Hepatic stellate cell (primary cell): ENCODE measurements around the gene DSC2.
"Not testable (repeated sequence)": the region's sequence is repeated elsewhere in the genome, so short reads cannot be mapped to it uniquely, and the experiment has no call there.

Source experiments
- DNase-seq: peaks from one replicate; pipeline ENCODE4 v3.0.0; 2011; ENCODE audit warnings: low spot score

Gene DSC2

GRCh38 chr18:31102025-31102684 is at the start of gene DSC2:
DSC2 (minus strand) TSS chr18:31102421; CDS start chr18:31101971, 450 bp downstream.
- no peak for DNase-seq

- DNase-seq, result no peak
These were observed 47.1 kb upstream of the DSC2 start for GRCh38 chr18:31149351-31149750.

DNA sequence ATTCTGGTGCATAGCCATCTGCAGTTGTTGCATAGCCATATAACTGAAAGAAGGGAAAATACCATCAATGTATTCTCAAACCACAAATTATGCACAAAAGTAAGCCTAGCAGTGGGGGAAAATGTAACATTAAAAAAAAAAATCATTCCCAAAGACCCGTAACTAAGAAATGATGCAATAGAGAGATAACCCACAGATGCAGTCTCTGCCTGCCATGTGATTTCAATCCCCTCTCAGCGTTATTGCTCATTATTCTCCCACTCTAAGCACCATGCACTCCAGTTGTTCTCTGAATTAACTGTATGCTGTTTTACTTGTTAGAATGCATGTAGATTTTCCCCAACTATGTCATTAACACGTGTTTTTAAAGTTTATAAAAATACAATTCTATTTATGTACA is 46.4 kb upstream of the DSC2 start:
- DNase-seq, result no peak

GRCh38 chr18:31146809-31147208 is 44.6 kb upstream of the DSC2 start:
- no peak for DNase-seq

GRCh38 chr18:31143025-31143424 is 40.8 kb upstream of the DSC2 start:
- DNase-seq, result no peak

DNA sequence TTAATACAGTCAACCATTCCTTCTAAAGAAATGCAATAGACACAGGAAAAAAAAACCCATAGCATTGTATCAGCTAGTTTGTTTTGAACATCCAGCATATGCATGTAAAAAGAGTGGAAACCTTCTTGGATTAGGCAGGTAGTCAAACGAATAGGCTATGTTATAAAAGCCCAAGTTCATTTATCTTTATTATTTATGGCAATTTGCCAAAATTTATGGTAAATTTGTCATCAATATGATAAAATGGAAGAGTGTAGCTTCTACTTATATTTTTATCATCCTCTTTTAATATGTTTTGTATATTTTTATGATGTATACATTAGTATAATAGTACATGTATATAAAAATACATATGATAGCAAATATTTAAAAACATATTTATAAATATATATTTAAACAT is 36.5 kb upstream of the DSC2 start:
- no peak for DNase-seq

- DNase-seq, result no peak
These were observed 32.8 kb upstream of the DSC2 start for GRCh38 chr18:31134988-31135529.

DNA sequence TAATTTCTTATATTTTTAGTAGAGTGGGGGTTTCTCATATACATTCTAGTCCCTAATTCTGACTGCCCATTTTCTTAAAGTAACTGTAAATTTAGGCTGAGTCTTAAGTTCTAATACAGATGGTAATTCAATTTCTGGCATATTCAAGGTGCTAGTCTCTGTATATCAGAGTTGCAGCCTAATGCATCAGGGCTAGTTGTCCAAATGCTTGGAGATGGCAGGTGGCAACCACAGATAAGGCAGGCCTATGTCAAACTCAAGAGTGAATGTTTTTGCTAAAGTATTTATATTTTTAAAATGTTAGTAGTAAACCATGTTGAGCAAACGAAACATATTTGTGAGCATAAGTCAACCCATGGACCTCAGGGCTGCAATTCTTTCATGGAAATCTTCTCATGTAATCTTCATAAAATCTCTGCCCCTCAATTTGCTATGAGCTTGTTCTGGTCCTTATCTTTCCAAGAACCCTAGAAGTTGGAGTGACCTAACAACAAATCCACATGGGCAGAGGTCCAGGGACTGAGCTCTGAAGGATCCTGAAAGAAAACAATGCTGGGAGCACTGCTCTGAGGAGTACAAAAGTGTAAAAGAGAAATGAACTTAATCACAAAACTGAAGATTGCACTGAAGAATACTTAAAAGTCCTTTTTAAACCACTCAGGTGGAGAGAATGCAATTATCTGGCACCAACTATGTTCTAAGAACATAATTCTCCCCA is 27.3 kb upstream of the DSC2 start:
- no peak for DNase-seq

- no peak for DNase-seq
These were observed 23.7 kb upstream of the DSC2 start for GRCh38 chr18:31125878-31126277.

DNA sequence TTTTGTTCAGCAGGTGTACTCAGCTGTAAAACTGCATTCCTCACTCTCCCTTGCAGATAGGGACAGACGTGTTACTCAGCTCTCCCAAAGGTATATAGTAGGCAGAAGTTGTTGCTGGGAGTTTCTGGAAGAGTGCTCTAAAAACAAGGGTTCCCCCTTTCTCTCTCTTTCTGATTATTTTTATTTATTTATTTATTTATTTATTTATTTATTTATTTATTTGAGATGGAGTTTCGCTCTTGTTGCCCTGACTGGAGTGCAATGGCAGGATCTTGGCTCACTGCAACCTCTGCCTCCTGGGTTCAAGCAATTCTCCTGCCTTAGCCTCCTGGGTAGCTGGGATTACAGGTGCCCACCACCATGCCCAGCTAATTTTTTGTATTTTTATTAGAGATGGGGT is 20.9 kb upstream of the DSC2 start:
- not testable (repeated sequence) for DNase-seq

- no peak for DNase-seq
These were observed 18.4 kb upstream of the DSC2 start for GRCh38 chr18:31120594-31120993.

GRCh38 chr18:31116853-31117595 is 14.8 kb upstream of the DSC2 start:
- DNase-seq, result no peak

DNA sequence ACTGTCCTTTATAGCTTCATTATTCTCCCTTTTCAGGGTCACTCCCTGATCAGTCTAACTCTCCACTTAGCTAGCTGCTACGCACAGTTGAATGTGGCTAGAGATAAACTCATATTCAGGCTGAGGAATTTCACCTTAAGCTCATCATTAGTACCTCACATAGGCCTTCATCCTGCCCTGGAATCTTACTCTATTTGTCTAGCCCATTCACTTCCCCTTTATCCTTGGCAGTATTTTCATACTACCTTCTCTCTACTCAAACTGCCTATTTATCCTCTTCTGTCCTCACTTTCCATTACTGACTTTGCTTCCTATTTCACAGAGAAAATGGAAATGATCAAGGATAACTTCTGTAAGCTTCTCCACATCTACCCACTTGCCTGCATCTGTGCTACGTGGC is 10.6 kb upstream of the DSC2 start:
- no peak for DNase-seq

DNA sequence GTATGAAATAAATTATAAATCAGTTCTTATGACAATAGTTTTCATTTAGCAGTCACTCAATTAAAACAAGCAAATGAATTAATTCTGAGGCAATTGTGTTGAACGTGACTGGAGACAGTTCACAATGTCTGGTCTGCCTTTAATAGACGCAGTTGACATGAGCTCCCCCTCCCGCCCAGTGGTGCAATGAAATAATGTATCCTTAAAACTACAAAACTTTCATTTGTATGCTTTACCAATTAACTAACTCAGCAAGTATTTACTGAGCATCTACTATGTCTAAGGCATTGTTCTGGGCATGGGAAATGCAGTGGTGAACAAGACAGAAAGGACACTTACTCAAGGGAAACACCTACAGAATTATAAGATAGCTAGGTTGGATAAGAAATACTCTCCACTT is 3.5 kb upstream of the DSC2 start:
- DNase-seq, result no peak

GRCh38 chr18:31104444-31104843 is 2.2 kb upstream of the DSC2 start:
- DNase-seq, result no peak

DNA sequence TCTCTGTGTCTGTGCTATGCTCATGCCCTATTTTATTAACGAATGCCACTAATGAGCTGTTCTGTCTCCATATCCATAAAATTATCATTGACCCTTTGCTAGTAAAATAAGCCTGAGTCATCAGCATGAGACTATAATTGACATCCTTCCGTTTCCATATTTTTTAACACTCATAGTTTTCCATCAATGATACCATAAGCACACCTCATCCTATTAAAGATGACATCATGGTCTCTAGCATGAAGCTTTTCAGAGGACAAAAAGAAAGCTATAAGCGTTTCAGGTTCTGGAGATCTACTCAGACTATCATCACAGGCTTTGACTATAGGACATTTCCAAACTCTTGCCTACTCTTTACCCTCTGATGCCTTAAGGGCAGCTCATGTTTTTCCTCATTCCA is 1.2 kb upstream of the DSC2 start:
- DNase-seq, result no peak

DNA sequence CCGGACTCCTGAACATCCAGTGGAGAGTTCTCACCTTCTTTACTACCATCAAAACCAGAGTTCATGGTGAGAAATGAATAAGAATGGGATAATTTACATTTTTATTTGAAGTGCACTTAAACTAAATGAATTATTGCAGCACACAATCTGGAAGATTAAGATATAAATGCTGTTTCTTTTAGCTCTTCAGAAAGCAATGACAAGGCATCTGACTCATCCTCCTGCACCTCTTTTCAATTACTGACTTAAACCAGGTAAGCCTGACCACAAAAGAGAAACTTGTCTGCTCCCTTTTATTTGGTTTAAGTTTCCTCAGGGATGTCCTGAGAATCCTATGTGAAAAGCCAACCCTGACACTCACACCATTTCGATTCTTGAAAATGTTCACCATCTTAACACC is 720 bp upstream of the DSC2 start:
- no peak for DNase-seq

GRCh38 chr18:31101183-31102024 is 817 bp downstream of the DSC2 start:
- DNase-seq, result no peak

- DNase-seq, result no peak
These were observed 1.6 kb downstream of the DSC2 start for GRCh38 chr18:31100436-31101182.

- no peak for DNase-seq
These were observed 2.6 kb downstream of the DSC2 start for GRCh38 chr18:31099450-31100230.
